Endothelial cell (in vitro differentiated cells): ENCODE measurements around the gene MAPKAP1. TPM values are rescaled to one million over a fixed set of nuclear protein-coding genes. Genes with fewer than 3 reads are reported as not detected.
"Not testable (repeated sequence)": the region's sequence is repeated elsewhere in the genome, so short reads cannot be mapped to it uniquely, and the experiment has no call there.

Experiments
- DNase-seq: peaks from one replicate; pipeline ENCODE4 v3.0.0; 2021; ENCODE audit warnings: low spot score
- H3K27ac Mint-ChIP-seq: one replicate; pipeline ENCODE4 v1.8.0; 2021; ENCODE audit warnings: mixed read lengths, inconsistent platforms; ENCODE audit not compliant: unreplicated experiment
- H3K27me3 Mint-ChIP-seq: one replicate; pipeline ENCODE4 v1.8.0; 2021; ENCODE audit warnings: mild to moderate bottlenecking, moderate library complexity, mixed read lengths, inconsistent platforms; ENCODE audit not compliant: unreplicated experiment
- H3K36me3 Mint-ChIP-seq: one replicate; pipeline ENCODE4 v1.8.0; 2021; ENCODE audit warnings: mild to moderate bottlenecking, low read depth, mixed read lengths, inconsistent platforms; ENCODE audit not compliant: unreplicated experiment
- H3K4me1 Mint-ChIP-seq: one replicate; pipeline ENCODE4 v1.8.0; 2021; ENCODE audit warnings: mild to moderate bottlenecking, mixed read lengths, inconsistent platforms; ENCODE audit not compliant: unreplicated experiment
- H3K4me3 Mint-ChIP-seq: one replicate; pipeline ENCODE4 v1.8.0; 2021; ENCODE audit warnings: mild to moderate bottlenecking, mixed read lengths, inconsistent platforms; ENCODE audit not compliant: unreplicated experiment
- H3K9me3 Mint-ChIP-seq: one replicate; pipeline ENCODE4 v1.8.0; 2021; ENCODE audit warnings: mixed read lengths, inconsistent platforms; ENCODE audit not compliant: unreplicated experiment
- total RNA-seq: library from RNA; stranded (reverse); fragmentation: NEBNext Ultra II Directional; extraction: Animal tissue kit (Norgen Biotek cat#: 25700); gene quantifications from one replicate; pipeline ENCODE4 v1.2.1, GENCODE V29; 2021; ENCODE audit not compliant: unreplicated experiment
- TF ChIP-seq, protein P1 (sequence below): fragments of 200-600 bp; sonication (generic); IDR thresholded peaks from one replicate; pipeline ENCODE4 v1.5.0; 2021; ENCODE audit warnings: antibody characterized with exemption; ENCODE audit not compliant: unreplicated experiment

MAPKAP1 gene
- total RNA-seq, 1 donor from 2014 or later = 74.6 TPM

DNA sequence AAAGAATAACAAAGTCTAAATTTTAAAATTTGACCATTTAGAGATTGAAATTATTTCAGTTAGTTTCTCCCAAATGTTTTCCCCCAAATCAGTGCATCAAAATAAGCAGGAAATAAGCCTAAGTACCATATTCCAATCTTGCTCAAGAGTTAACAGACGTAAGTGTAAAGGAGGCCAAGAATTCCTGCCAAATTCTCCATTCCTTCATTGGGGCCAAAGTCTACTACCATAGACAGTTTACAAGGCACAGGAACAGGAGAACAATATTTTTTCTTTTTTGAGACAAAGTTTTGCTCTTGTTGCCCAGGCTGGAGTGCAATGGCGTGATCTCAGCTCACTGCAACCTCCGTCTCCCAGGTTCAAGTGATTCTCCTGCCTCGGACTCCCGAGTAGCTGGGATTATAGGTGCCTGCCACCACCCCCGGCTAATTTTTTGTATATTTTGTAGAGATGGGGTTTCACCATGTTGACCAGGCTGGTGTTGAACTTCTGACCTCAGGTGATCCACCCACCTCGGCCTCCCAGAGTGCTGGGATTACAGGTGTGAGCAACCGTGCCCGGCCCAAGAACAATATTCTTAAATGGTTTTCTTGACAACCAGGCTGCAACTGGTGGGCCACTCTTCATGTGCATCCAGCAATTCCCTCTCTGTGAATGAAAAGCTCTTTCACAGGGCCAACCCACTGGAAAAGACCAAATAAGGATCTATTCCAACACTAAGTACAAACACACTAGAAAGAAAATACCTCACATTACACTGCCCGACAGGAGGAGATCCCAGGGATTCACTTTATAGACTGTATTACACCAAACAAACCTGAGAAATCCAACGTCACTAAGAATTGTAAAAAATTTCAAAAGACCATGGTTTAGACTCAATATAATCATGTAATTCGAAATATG lies 127.7 kb downstream of the MAPKAP1 start:
- peaks cover 6% of the 10 kb centered on the region for H3K27me3 Mint-ChIP-seq
- H3K27ac Mint-ChIP-seq = no peak overlapping the region
- TF ChIP-seq, protein P1, sequence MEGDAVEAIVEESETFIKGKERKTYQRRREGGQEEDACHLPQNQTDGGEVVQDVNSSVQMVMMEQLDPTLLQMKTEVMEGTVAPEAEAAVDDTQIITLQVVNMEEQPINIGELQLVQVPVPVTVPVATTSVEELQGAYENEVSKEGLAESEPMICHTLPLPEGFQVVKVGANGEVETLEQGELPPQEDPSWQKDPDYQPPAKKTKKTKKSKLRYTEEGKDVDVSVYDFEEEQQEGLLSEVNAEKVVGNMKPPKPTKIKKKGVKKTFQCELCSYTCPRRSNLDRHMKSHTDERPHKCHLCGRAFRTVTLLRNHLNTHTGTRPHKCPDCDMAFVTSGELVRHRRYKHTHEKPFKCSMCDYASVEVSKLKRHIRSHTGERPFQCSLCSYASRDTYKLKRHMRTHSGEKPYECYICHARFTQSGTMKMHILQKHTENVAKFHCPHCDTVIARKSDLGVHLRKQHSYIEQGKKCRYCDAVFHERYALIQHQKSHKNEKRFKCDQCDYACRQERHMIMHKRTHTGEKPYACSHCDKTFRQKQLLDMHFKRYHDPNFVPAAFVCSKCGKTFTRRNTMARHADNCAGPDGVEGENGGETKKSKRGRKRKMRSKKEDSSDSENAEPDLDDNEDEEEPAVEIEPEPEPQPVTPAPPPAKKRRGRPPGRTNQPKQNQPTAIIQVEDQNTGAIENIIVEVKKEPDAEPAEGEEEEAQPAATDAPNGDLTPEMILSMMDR = no peak
- H3K4me3 Mint-ChIP-seq = peak overlapping the region; percentile 42
- no peak for DNase-seq
- no peaks in the 10 kb centered on the region for H3K4me1 Mint-ChIP-seq
- peaks cover 38% of the 10 kb centered on the region for H3K36me3 Mint-ChIP-seq
- H3K9me3 Mint-ChIP-seq = peaks cover 10% of the 10 kb centered on the region

DNA sequence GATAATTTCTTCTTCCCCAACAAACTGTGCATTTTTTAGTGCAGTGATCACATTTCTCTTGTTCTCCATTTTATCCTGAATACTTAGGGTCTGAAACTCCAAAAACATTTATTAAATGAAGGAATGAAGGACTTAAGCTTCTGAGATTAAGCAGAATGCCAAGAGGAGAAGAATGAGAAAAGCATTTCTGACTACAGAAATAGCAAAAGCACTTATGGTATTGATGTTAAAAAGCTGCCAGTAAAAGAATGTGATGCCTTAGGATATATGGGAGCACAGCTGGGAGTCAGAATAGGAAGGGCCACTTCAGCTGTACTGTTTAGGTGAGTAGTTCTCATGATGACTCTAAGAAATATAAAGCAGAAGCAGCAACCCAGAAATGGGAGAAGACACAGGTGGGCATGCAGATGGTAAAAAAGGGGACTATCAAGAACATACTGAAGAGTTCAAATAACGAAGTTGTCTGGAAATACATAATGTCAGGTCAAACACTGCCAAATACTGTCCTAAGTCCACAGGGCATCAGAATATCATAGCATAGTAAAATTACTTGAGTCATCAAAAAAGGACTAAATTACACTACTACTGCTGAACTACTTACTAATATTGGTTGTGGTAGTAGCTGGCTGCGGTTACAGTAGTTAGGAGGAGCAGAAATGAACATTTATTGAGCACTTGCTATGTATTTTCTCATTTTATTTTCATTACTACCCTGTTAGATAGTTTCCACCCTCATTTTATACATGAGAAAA lies 132.7 kb downstream of the MAPKAP1 start:
- no peak overlapping the region for H3K27ac Mint-ChIP-seq
- peak overlapping the region; percentile 77 for H3K4me3 Mint-ChIP-seq
- H3K27me3 Mint-ChIP-seq = peaks cover 6% of the 10 kb centered on the region
- DNase-seq = no peak
- H3K4me1 Mint-ChIP-seq = no peaks in the 10 kb centered on the region
- peaks cover 14% of the 10 kb centered on the region for H3K9me3 Mint-ChIP-seq
- TF ChIP-seq, protein P1 = no peak
- peaks cover 42% of the 10 kb centered on the region for H3K36me3 Mint-ChIP-seq

DNA sequence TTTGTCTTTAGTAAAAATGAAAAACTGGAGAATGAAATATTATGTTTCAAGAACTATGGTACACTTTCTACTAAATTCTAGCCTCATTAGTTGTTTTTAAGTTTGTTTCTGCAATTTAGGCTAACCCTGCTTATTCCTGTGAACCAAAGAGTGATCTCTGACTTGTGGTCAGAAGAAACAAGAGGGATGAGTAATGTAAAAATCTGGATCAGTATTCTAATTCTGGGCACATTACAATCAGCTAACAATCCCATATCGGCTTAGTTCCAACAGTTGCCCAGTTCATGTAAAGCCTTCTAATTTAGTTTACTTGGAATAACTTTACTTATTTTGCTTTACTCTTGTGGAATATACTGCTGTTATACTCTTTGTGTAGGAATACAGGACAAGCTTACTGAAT lies 134.5 kb downstream of the MAPKAP1 start:
- not testable (repeated sequence) for H3K4me1 Mint-ChIP-seq, H3K27me3 Mint-ChIP-seq, H3K27ac Mint-ChIP-seq, H3K4me3 Mint-ChIP-seq, DNase-seq
- peaks cover 14% of the 10 kb centered on the region for H3K9me3 Mint-ChIP-seq
- peaks cover 33% of the 10 kb centered on the region for H3K36me3 Mint-ChIP-seq

DNA sequence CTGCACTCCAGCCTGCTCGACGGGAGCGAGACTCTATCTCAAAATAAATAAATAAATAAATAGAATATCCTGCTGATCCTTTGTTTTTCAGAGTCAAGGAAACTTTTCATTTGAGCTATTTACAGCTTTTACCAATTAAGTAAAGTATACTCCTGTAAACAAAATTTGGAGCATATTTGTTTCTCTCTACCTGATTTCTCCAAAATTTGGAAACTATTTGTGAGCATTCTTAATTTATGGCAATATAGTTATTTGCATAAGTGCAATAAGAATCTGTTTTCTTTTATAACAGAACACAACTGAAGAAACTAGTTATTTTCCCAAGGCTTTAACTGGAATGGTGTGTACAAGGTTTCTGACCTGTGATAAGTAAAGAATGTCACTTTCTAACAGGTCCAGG lies 135.2 kb downstream of the MAPKAP1 start:
- H3K4me1 Mint-ChIP-seq, H3K4me3 Mint-ChIP-seq, DNase-seq, H3K27ac Mint-ChIP-seq, H3K27me3 Mint-ChIP-seq: not testable (repeated sequence)
- Mint-ChIP-seq H3K36me3 (peaks cover 33% of the 10 kb centered on the region), H3K9me3 (peaks cover 14% of the 10 kb centered on the region)

DNA sequence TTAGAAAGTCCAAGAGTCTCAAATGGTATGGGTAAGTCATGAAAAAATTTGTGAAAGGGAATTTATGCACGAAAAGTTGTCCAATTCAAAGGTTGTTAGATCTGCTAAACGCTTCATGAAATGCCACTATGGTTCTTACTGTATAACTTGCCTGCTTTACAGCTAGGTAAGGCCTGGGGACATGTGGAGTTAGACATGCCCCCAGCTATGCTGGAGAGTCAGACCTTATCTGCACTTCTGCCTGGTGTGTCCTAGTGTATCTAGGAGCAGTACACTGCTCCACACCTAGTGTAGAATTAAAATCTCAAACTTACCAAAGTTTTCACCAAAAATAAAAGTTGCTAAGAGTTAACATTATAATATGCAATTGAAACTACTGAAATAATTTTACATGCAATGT lies 136.8 kb downstream of the MAPKAP1 start:
- Mint-ChIP-seq H3K27me3 (no peaks in the 10 kb centered on the region), H3K9me3 (peaks cover 5% of the 10 kb centered on the region), H3K27ac (no peak overlapping the region), H3K4me1 (peaks cover 2% of the 10 kb centered on the region), H3K36me3 (peaks cover 22% of the 10 kb centered on the region), H3K4me3 (no peak overlapping the region)
- TF ChIP-seq, protein P1 = no peak
- no peak for DNase-seq
